ENCODE results near the gene ADGRD1.

GRCh38 chr12:131108177-131108955 is 154.7 kb downstream of the ADGRD1 start:
- TF ChIP-seq CTCF (IDR thresholded peaks at IDR 0.05; ENCODE audit: insufficient read depth, low read length) (no peak), POLR2AphosphoS5 (IDR thresholded peaks at IDR 0.05; ENCODE audit: low read depth) (no peak)
